Kidney epithelial cell (primary cell): ENCODE data around the gene SIX3. TPM values are rescaled to one million over a fixed set of nuclear protein-coding genes. Genes with fewer than 3 reads are reported as not detected.

Source experiments
- DNase-seq: peaks from one replicate; pipeline ENCODE4 v3.0.0-alpha.2; 2010; ENCODE audit warnings: low read depth
- H3K27me3 ChIP-seq: 2 replicates; pipeline ENCODE4 v1.6.0; 2011; ENCODE audit warnings: low read length; ENCODE audit not compliant: control insufficient read depth, insufficient read depth
- H3K36me3 ChIP-seq: 2 replicates; pipeline ENCODE4 v1.5.1; 2011; ENCODE audit warnings: low read length; ENCODE audit not compliant: control insufficient read depth, insufficient read depth
- H3K4me3 ChIP-seq: 2 replicates; pipeline ENCODE4 v1.5.1; 2011; ENCODE audit warnings: low read depth, mild to moderate bottlenecking, control low read depth, low read length
- CTCF ChIP-seq: IDR thresholded peaks from 2 replicates; pipeline ENCODE4 v1.5.1; 2011; ENCODE audit warnings: mild to moderate bottlenecking, moderate library complexity, low read length, control low read depth, inconsistent platforms; ENCODE audit not compliant: insufficient read depth, poor library complexity, severe bottlenecking
- total RNA-seq: library from RNA; depleted of rRNA; stranded (reverse); fragments of >200 nt; gene quantifications from 2 replicates; pipeline ENCODE4 v1.2.3, GENCODE V29; 2015

SIX3 gene
- total RNA-seq, 1 donor from 2014 or later, result not detected

DNA sequence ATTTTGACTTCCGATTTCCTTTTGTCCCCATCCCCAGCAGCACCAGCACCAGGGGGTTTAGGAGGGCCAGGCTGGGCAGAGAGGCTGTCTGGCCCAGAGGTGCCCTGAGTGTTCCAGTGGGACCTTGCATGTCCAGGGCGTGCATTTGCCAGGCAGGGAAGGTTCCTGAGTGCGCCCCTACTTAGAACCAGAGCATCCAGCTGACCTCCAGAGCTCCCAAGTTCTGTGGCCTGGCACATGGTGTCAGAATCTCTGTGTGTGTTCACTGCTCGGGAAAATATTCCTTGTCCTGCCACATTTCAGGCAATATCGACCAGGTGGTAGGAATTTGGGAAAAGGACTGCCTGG, 5.5 kb downstream of the SIX3 start:
- peaks cover 88% of the 10 kb centered on the region for H3K27me3 ChIP-seq

GRCh38 chr2:44948565-44949328, 7.2 kb downstream of the SIX3 start:
- no peak overlapping the region for H3K4me3 ChIP-seq
- no peaks in the 10 kb centered on the region for H3K36me3 ChIP-seq
- no peak for TF ChIP-seq CTCF
- DNase-seq, result no peak
- peaks cover 88% of the 10 kb centered on the region for H3K27me3 ChIP-seq

More for the DNA sequence above, 5.5 kb downstream of the SIX3 start:
- no peak overlapping the region for H3K4me3 ChIP-seq
- no peak for DNase-seq
- no peaks in the 10 kb centered on the region for H3K36me3 ChIP-seq
- no peak for TF ChIP-seq CTCF

- Histone ChIP-seq H3K27me3 (peaks cover 88% of the 10 kb centered on the region), H3K36me3 (no peaks in the 10 kb centered on the region), H3K4me3 (no peak overlapping the region)
- TF ChIP-seq CTCF, result no peak
- no peak for DNase-seq
Observed at GRCh38 chr2:44949329-44950151, 8.0 kb downstream of the SIX3 start.

DNA sequence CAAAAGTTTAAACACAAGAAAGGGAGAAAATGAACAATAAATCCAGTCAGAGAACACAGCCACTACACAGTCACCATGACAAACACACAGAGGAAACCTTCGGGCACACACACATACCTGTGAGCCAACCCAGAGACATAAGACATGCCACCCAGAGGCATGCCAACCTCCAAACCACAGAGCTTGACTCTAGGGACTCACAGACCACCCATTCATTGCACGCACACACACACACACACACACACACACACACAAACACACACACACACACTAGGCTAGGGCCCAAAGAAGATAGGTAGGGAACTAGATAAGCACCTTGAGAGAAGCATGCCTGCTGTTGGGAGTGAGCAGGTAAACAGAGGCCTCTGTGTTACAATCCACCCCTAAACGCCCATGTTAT, 9.1 kb downstream of the SIX3 start:
- H3K4me3 ChIP-seq, result no peak overlapping the region

DNA sequence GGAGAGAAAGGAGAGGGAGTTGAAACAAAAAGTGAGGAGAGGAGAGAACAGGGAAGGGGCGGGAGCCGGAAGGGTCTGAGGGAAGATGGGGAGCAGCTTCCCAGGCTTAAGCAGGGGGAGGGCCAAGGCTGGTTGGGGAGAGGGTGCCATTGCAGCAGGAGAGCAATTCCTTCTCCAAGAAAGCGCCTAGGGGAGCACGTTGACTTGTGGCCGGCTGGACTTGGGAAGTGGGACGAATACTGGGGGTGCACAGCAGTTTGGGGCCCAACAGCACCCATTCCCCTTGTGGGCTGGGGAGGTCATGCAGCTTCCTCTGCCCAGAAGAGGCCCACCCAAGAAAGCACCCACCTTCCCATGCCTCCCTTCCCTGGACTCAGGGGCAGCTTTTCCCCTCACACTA, 9.6 kb downstream of the SIX3 start:
- DNase-seq, result no peak
- no peak for TF ChIP-seq CTCF
- H3K36me3 ChIP-seq, result no peaks in the 10 kb centered on the region
- H3K27me3 ChIP-seq, result peaks cover 93% of the 10 kb centered on the region
- H3K4me3 ChIP-seq, result no peak overlapping the region

More for the DNA sequence above, 9.1 kb downstream of the SIX3 start:
- TF ChIP-seq CTCF, result no peak
- no peaks in the 10 kb centered on the region for H3K36me3 ChIP-seq
- H3K27me3 ChIP-seq, result peaks cover 94% of the 10 kb centered on the region
- no peak for DNase-seq
